Stimulated activated CD4-positive, alpha-beta T cell treated with anti-CD3 and anti-CD28 coated beads, TNF-alpha, amount 100 ng/mL, for 24 hours (primary cell): ENCODE measurements around the gene GPR162.

Source experiments
- DNase-seq, 3 experiments: peaks; one replicate each; pipeline ENCODE4 v3.0.0-alpha.2; 2020; ENCODE audit warnings: low read depth in 3 of 3

Gene GPR162

GRCh38 chr12:6834873-6835272 is 13.3 kb downstream of the GPR162 start:
- DNase-seq = no peak

GRCh38 chr12:6836851-6837250 is 15.2 kb downstream of the GPR162 start:
- DNase-seq = no peak

- DNase-seq = no peak
These were observed 15.9 kb downstream of the GPR162 start for GRCh38 chr12:6837370-6838060.

GRCh38 chr12:6838854-6839253 is 17.2 kb downstream of the GPR162 start:
- no peak for DNase-seq

- DNase-seq = no peak
These were observed 18.0 kb downstream of the GPR162 start for GRCh38 chr12:6839482-6840201.

GRCh38 chr12:6840330-6840729 is 18.7 kb downstream of the GPR162 start:
- no peak for DNase-seq

GRCh38 chr12:6840761-6841515 is 19.3 kb downstream of the GPR162 start, which contains the start of gene GNB3:
TSS of gene GNB3 (plus strand) at chr12:6840925. CDS start at chr12:6841288, 363 bp downstream.
- DNase-seq = no peak

GRCh38 chr12:6842075-6842474 is 20.5 kb downstream of the GPR162 start:
- no peak for DNase-seq

- DNase-seq = no peak
These were observed 21.7 kb downstream of the GPR162 start for GRCh38 chr12:6843118-6843902.

- no peak for DNase-seq
These were observed 23.8 kb downstream of the GPR162 start for GRCh38 chr12:6845395-6845794.

GRCh38 chr12:6846316-6846869 is 24.8 kb downstream of the GPR162 start:
- DNase-seq = no peak

- no peak for DNase-seq
These were observed 26.1 kb downstream of the GPR162 start for GRCh38 chr12:6847676-6848075.

GRCh38 chr12:6849427-6849826 is 27.8 kb downstream of the GPR162 start:
- DNase-seq = no peak

- no peak for DNase-seq
These were observed 28.4 kb downstream of the GPR162 start for GRCh38 chr12:6849976-6850560.

GRCh38 chr12:6850796-6851152 is 29.2 kb downstream of the GPR162 start:
- no peak for DNase-seq

GRCh38 chr12:6851153-6851920 is 29.7 kb downstream of the GPR162 start, which contains the start of gene CDCA3:
TSS of gene CDCA3 (minus strand) at chr12:6851286. CDS start at chr12:6850952, 334 bp downstream.
- DNase-seq = peak; percentile 81 to 95 (median 86)

- peak; percentile 95 to 98 (median 97) for DNase-seq
These were observed 30.5 kb downstream of the GPR162 start, which contains the start of gene USP5 for GRCh38 chr12:6851921-6852650. TSS of gene USP5 (plus strand) at chr12:6852150. CDS start at chr12:6852180, 30 bp downstream.

GRCh38 chr12:6852651-6853354 is 31.2 kb downstream of the GPR162 start:
- DNase-seq = peak in 2 of 3 experiments; percentile 58 to 80

GRCh38 chr12:6853626-6854025 is 32.0 kb downstream of the GPR162 start:
- no peak for DNase-seq
